GM21723 (cell line): ENCODE results near the gene LONP1.
"Not testable (repeated sequence)": the region's sequence is repeated elsewhere in the genome, so short reads cannot be mapped to it uniquely, and the experiment has no call there.

Experiments
- ATAC-seq: cut with Tn5 transposase; IDR thresholded peaks from one replicate; pipeline ENCODE4 v1.9.1; 2021; ENCODE audit warnings: mild to moderate bottlenecking, moderate library complexity; ENCODE audit not compliant: unreplicated experiment

LONP1 gene

GRCh38 chr19:5714816-5715215, 5.1 kb downstream of the LONP1 start:
- no peak for ATAC-seq

DNA sequence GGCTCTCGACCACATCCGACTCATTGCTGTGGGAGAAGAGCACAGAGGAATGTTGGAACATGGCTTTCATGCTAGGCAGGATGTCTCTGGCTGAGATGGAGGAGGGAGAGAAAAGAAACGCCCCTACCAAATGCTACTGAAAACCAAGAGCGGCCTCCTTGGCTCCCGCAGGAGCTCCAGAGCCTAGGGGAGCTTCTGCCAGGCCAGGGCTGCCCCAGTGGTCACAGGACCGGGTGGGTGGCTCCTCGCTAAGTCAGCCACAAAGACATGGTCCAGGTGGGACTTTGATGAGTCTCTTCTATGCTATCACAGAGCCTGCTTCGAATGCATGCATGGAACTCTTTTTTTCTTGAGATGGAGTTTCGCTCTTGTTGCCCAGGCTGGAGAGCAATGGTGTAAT, 6.7 kb downstream of the LONP1 start:
- ATAC-seq, result no peak

- ATAC-seq, result no peak
These were observed 8.2 kb downstream of the LONP1 start for GRCh38 chr19:5711713-5712161.

- ATAC-seq, result no peak
These were observed 8.9 kb downstream of the LONP1 start for GRCh38 chr19:5711025-5711424.

- no peak for ATAC-seq
These were observed 12.1 kb downstream of the LONP1 start for GRCh38 chr19:5707576-5708575.

DNA sequence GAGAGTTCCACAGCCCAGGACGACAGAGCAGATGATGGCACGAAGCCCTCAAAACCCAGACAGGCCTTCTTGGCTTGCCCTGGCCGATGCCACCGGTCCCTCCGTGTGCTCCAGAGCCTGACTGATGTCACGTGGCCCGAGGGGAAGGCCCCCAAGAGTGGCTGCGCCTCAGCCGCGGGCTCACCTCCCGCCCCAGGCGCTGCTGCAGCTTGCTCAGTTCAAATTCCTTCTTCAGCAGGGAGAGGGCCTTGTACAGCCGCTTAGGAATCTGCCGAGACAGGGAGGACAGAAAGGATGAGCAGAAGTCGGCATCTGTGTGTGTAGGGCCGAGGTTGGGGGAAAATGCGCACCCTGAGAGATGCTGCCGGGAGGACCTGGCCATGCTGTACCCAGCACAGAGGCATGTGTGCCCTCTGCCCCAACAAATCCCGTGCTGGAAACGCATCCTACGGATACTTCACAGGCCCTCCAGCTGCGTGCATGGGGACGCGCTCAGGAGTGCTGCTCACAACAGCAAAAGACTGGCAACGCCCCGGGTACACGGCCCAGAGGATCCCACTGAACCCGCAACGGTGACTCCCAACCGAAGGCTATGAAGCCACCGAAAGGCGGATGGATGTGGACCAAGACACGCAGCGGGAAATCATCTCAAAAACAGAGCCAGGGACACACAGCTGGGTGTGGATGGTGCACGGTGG, 12.9 kb downstream of the LONP1 start:
- ATAC-seq, result no peak

DNA sequence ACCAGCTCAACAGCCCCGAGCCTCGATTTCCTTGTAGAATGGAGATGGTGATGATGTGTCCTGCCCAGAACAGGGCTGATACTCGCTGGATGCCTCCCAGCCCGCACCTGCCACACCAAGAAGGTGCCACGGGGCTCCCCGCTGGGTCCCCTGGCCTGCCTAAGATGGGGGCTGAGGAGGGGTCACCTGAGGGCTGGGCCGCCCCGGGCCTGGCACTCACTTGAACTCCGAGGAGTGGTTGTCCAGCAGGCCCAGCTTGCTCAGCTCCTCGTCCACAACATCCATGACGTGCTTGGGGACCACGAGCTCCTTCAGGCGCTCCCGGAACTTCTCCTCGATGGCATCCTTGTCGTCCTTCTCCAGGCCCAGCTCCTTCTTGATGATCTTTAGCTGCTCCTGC, 14.4 kb downstream of the LONP1 start:
- ATAC-seq, result no peak

- no peak for ATAC-seq
These were observed 15.8 kb downstream of the LONP1 start for GRCh38 chr19:5703819-5704818.

- ATAC-seq, result not testable (repeated sequence)
These were observed 17.9 kb downstream of the LONP1 start for GRCh38 chr19:5702053-5702410.

DNA sequence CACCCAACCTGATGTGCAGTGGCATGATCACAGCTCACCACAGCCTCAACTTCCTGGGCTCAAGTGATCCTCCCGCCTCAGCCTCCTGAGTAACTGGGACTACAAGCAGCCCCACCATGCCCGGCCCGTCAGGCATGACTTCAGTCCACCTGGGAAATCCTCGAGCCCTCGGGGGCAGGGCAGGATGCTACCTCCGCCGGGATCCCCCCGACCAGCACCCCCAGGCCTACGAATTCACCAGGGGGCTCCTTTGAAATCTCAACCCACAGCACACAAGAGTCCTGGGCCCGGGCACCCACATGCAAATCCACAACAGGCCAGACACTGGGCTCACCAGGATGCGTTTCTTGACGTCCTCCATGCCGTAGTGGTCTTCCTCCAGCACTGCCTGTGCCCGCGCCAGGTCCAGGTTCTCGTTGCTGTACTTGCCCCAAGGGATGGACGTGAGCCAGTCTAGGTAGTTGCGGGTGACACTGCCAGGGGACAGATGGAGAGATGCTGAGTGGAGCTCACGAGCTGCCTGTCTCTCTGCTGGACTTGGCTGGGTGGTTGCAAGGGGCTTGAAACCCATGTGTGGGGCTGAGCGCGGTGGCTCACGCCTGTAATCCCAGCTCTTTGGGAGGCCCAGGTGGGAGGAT, 19.4 kb downstream of the LONP1 start:
- no peak for ATAC-seq

GRCh38 chr19:5698635-5699422, 21.1 kb downstream of the LONP1 start:
- no peak for ATAC-seq

DNA sequence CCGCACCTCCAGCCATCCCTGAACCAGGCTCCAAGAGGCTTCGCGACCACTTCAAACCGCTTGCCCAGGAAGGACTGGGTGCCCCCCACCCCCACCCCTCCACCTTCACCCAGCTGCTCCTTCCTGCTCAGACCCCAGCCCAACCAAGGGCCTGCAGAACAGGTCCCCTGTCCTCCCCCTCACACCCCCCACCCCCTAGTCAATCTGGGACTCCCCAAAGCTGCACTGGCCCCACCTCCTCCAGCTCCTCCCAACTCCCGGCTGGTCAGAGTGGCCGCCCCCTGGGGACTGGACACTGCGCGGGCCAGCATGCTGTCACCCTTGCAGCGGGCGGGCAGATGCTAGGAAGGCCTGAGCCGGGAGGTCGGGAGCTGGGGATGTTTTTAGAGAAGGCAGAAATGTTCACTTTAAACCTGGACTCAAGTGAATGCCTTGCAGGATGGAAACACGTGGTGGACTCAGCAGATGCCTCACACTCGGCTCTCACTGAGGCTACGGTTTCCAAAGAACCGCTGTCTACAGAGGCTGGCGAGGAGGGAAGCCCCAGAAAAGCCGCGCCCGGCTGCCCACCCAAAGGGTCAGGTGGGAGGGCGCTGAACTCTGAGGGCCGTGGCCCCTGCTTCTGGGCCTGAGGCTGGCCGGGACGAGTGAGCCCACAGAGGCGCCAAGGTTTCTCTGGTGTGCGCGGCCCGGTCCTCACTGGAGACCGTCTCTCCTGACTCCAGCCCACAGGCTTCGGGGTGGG, 21.9 kb downstream of the LONP1 start:
- ATAC-seq, result no peak

- ATAC-seq, result no peak
These were observed 22.7 kb downstream of the LONP1 start for GRCh38 chr19:5697022-5697889.

DNA sequence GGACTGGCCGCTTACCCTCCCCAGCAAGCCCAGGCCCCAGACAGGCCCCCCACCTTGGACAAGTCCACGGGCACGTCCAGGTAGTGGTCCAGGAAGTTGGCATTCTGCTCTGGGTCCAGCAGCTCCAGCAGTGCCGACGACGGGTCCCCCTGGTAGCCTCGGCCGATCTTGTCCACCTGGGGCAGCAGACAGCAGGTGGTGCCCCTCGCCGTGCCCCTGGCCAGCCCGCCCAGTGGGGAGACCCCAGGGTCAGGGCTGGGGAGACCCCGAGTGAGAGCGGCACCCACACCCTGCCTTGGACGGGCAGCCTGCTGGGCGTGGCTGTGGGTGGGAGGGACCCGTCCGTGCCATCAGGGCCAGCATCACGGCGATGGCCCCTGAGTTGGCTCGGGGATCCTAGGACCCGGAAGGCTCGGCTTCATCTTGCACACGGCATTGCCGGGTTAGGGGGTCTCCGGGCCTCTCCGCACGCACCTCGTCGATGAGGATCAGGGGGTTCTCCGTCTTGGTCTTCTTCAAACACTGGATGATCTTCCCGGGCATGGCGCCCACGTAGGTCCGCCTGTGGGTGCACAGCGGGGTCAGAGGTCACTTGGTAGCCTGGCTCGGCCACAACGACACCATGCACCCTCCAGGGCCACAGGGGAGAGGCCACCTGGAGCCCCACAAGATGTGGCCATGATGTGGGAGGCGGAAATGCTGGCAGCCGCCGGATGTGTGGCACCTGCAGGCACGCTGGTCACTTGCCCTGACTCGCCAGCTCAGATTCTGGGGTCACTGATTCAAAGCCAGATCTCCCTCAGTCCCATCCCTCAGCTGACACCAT, 23.5 kb downstream of the LONP1 start:
- ATAC-seq, result no peak

DNA sequence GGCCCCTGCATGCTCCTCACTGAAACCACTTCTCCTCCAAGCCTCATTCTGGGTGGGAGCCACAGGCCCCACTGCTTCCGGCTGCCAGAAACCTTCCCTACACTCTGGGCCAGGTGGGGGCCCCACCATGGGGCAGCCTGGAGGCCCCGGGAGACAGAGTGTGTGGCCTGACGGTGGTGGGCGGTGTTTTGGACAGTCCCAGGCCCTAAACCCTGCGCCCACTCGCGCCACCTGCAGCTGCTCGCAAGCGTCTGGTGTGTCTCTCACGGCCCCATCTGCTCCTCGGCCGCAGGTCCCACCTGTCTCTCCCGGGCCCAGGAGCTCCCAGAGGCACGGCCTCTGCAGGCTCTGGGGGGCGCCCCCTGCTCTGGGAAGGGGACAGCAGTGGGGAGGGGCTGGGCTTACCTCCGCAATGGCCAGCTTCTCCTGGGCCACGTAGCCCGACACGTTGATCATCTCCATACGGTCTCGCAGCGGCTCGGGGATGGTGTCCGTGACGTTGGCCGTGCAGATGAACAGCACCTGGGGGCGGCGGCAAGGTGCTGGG, 24.2 kb downstream of the LONP1 start:
- ATAC-seq, result no peak

GRCh38 chr19:5694956-5695648, 24.8 kb downstream of the LONP1 start:
- ATAC-seq, result no peak
